Vagina (tissue), 2 donors: ENCODE data around the gene CYP27B1.

Experiments used
- CTCF ChIP-seq, 3 experiments: fragments of 450-650 bp in 2 of 3; fragments of 200-600 bp in 1 of 3; sonication (generic) in 1 of 3; IDR thresholded peaks; one replicate each; pipeline ENCODE4 v1.5.1; 2017 to 2019; ENCODE audit warnings: antibody characterized with exemption in 3 of 3, mild to moderate bottlenecking in 2 of 3, moderate library complexity in 2 of 3
- POLR2A ChIP-seq, 2 donors: fragments of 450-650 bp; IDR thresholded peaks; one replicate each; pipeline ENCODE4 v1.6.1; 2017; ENCODE audit warnings: antibody characterized with exemption in 2 of 2, mild to moderate bottlenecking in 2 of 2, moderate library complexity in 2 of 2
- POLR2AphosphoS5 ChIP-seq, 2 donors: sonication (generic); formaldehyde crosslinking; IDR thresholded peaks; one replicate each; pipeline ENCODE4 v1.9.0; 2017; ENCODE audit warnings: antibody characterized with exemption in 2 of 2, mild to moderate bottlenecking in 2 of 2, low read depth in 1 of 2; ENCODE audit not compliant: insufficient read depth in 1 of 2

- TF ChIP-seq CTCF (IDR thresholded peaks at IDR 0.05) = no peak
- no peak for TF ChIP-seq POLR2AphosphoS5 (IDR thresholded peaks at IDR 0.05; ENCODE audit: insufficient read depth in 1 of 2, low read depth in 1 of 2)
- no peak for TF ChIP-seq POLR2A (IDR thresholded peaks at IDR 0.05)
These were observed 5.4 kb downstream of the CYP27B1 start for GRCh38 chr12:57761391-57761998.
